Right renal pelvis (tissue), 4 donors: Measurements from ENCODE around the gene NRXN3. TPM values are rescaled to one million over a fixed set of nuclear protein-coding genes. Genes with fewer than 3 reads are reported as not detected.
A peak's percentile ranks its signal among the peaks of the same experiment; 100 is the strongest.

ENCODE experiments used
- DNase-seq, 4 donors: peaks; one replicate each; pipeline ENCODE4 v3.0.0-alpha.2; 2013; ENCODE audit warnings: low read depth in 4 of 4, low spot score in 3 of 4, missing footprints in 1 of 4
- polyA plus RNA-seq, 4 donors: library from polyadenylated mRNA; unstranded; fragments of 120-200 nt; gene quantifications; one replicate each; pipeline ENCODE4 v1.2.1, GENCODE V29; 2013; ENCODE audit not compliant: insufficient read length in 4 of 4

NRXN3 gene
- polyA plus RNA-seq, 4 donors = 5.7 to 7.3 (median 7.2) TPM

GRCh38 chr14:78697341-78697740, 527.2 kb downstream of the NRXN3 start:
- no peak for DNase-seq

DNA sequence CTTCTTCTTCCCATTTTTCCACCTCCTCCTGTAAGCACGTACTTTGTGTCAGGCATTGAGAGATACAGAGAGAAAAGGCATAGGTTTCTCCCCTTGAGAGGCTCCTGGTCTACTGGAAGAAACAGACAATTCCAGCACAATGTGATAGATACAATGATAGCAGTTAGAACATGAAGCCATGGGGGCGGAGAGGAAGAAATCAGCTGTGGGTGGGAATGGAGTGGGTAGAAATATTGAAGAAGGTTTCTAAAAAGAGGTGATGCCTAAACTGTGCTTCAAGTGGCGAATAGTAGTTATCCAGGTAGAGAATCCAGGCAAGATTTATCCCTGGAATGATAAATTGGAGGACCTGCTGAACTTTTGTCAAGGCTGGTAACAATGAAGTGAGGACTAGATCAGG, 528.8 kb downstream of the NRXN3 start:
- no peak for DNase-seq

DNA sequence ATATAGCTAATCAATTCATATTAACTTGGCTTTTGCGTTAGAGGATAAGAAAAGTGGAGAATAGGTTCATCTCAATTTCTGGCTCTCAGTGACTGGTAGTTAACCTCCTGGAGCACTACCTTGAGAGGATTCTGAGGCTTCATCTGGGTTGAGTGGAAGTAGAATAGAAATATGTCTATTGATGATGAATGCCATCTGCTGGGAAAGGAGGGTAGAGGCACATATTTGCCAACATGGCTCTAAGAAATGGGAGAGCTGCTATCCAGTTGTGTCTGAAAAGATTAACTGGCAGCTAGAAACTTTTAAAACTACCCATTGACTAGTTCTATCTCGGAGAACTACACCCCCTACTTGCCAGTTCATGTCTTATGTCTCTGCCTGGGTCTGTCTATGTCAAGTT, 530.1 kb downstream of the NRXN3 start:
- DNase-seq = no peak

- no peak for DNase-seq
These were observed 531.1 kb downstream of the NRXN3 start for GRCh38 chr14:78701246-78701645.

DNA sequence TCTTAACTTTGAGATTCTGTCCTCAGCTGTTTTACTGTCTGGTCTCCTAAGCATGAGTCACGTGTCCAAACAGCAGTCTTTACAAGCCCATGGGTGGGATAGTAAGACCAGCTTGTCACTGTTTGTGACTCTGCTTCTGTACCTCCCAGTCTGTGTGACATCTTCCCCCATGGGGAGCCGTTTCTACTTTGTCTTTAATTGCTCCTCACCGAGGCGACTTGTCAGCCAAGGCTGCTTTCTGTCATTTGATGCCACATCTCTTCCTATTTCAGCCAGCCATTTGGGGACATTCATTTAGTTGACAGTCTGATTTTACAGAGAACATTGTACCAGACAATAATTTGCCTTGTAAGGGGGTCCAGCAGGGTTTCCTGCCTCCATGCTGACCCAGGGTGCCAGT, 534.8 kb downstream of the NRXN3 start:
- DNase-seq = no peak

- DNase-seq = no peak
These were observed 535.8 kb downstream of the NRXN3 start for GRCh38 chr14:78705989-78706388.

- DNase-seq = no peak
These were observed 539.8 kb downstream of the NRXN3 start for GRCh38 chr14:78709795-78710557.

GRCh38 chr14:78710963-78711362, 540.8 kb downstream of the NRXN3 start:
- no peak for DNase-seq

DNA sequence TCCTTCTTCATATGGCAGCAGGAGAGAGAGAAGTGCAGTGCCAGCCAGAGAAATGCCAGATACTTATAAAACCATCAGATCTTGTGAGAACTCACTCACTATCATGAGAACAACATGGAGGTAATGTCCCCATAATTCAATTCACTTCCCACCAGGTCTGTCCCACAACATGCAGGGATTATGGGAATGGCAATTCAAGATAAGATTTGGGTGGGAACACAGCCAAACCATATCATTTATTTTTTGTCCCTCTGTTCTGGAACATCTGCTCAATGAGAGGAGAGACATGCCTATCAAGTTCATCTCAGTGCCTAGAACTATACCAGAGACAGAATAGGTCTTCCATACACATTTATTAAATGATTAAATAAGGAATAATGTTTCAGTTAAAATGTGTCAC, 543.5 kb downstream of the NRXN3 start:
- DNase-seq = no peak

DNA sequence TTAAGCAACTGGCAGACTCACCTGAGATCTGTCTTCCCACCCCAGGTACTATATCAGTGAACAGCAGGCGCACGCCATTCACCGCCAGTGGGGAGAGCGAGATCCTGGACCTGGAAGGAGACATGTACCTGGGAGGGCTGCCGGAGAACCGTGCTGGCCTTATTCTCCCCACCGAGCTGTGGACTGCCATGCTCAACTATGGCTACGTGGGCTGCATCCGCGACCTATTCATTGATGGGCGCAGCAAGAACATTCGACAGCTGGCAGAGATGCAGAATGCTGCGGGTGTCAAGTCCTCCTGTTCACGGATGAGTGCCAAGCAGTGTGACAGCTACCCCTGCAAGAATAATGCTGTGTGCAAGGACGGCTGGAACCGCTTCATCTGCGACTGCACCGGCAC, 544.5 kb downstream of the NRXN3 start:
- no peak for DNase-seq

GRCh38 chr14:78721756-78722480, 551.7 kb downstream of the NRXN3 start:
- no peak for DNase-seq

- no peak for DNase-seq
These were observed 554.9 kb downstream of the NRXN3 start for GRCh38 chr14:78725086-78725485.

DNA sequence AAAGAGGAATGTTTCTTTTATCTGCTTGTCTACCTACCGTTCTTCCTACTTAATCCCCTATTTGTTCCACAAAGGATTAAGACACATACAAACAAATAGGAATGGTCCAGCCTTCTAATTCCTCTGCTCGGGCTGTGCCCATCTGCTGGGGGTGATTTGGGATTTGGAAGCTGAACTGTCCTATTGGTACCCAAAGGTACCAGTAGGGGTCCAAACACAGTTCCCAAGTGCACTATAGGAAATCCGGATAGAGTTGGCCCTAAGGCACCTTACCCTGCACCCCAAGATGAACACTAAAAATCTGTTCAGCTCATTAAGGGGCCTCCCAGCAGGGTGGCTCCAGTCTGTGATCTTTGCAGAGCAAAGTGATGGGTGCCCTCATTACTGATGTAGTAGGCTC, 566.9 kb downstream of the NRXN3 start:
- no peak for DNase-seq

DNA sequence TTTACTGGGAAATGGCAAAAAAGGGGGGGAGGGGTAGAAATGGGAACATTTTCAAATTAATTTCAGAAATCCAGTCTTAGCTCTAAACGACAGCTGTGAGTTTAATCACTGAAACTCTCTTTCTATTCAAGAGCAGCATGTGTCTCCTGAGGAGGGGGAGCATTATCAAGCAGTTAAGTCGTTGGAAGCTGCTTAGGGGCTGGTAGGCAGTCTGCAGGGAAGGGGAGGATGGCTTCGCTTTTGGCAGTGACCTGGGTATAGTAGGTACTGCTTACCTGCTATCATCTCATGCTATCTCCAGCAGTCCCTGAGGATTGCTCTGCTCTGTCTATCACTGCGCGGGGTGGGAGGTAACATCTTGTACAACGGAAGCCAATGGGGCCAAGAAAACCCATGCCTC, 567.4 kb downstream of the NRXN3 start:
- DNase-seq = no peak

DNA sequence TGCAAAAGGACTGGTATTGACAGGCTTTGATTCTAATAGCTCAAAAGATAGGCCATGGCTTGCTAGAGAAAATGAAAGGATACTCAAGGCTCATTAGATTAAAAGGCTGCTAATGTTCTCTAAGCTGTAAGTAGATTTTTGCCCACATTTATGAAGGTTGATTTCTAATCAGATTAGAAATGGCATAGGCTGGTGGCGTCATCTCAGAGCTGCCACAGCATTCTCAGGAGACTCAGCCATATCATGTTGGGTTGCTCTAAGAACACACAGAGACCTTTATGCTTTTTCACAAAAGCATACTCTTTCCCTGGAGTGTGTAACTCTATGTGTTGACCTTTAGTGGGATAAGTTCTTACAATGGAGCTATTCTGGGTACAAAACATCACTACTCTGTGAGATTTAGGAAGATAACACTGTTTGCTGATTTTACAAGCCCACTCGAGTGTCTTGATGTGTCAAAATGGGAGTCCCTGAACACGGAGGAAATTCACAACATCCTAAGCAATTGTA, 576.0 kb downstream of the NRXN3 start:
- DNase-seq = no peak

DNA sequence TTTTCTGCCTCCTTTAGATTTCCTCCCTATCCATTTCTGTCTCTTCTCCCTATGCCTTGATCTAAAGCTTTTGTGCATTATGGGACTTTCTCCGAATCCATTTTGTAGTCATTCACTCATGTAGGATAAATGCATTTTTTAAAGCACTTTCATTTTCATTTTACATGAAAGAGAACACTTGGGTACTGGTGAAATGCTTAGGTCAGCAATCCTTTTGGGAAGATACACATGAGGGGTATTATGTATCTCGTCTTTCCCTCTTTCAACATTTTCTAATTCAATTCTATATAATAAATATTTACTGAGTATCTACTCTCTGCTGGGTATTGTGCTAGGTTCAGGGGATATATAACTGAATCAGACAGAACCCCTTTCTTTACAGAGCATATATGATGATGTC, 577.6 kb downstream of the NRXN3 start:
- no peak for DNase-seq

- DNase-seq = no peak
These were observed 582.5 kb downstream of the NRXN3 start for GRCh38 chr14:78752518-78753188.

- DNase-seq = no peak
These were observed 583.9 kb downstream of the NRXN3 start for GRCh38 chr14:78754059-78754458.

DNA sequence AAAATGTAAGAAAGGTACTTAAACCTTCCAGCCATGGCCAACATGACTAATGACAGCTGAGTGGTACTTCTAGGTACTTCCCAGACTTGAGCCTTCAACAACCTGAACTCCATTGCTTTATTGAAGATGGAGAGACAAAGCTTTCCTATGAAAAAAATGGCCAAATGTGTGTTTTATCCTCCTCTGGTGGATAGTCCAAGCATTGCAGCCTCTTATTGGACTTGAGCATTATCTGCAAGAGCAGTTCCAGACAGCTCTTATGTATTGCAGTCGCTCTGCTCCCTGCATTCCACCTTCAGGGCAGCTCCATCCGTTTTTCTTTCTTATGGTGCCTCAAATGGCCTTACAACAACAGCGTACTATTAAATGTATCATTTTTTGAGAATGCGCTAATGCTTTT, 588.2 kb downstream of the NRXN3 start:
- peak in 3 of 4 donors; percentile 1 to 20 (median 4) for DNase-seq

- no peak for DNase-seq
These were observed 592.2 kb downstream of the NRXN3 start for GRCh38 chr14:78762331-78762730.

DNA sequence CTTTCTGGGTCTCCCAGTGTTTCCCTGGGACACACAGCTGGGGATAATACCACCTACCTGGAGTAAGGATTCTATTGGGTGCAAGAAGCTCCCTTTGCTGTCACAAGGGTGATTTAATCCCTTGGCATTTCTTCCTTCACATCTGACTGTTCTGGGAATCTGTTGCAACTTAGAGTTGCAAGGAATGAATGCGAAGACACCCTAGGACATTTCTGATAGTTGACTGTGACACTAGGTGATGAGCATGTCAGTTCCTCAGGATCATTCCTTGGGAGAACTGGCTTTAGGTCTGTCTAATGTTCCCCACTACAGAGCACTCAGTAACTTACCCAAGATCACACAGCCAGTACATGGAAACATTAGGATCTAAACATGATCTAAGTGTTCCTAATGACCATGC, 593.6 kb downstream of the NRXN3 start:
- DNase-seq = no peak
